ENCODE measurements around the gene PRAMEF5. TPM values are rescaled to one million over a fixed set of nuclear protein-coding genes. Genes with fewer than 3 reads are reported as not detected.
"Not testable (repeated sequence)": the region's sequence is repeated elsewhere in the genome, so short reads cannot be mapped to it uniquely, and the experiment has no call there.

Gene PRAMEF5
- total RNA-seq, result not detected in 2 replicates

- DNase-seq; H3K9me3 Mint-ChIP-seq; H3K4me3 Mint-ChIP-seq; H3K36me3 Mint-ChIP-seq (ENCODE audit: low read depth); H3K27me3 Mint-ChIP-seq; H3K27ac Mint-ChIP-seq; H3K4me1 Mint-ChIP-seq; intact Hi-C loops (cut with micrococcal nuclease): not testable (repeated sequence)
These were observed at the start of gene PRAMEF5 for GRCh38 chr1:13253898-13254297. TSS of gene PRAMEF5 (plus strand) at chr1:13254198. CDS start at chr1:13259269, 5,071 bp downstream.

- intact Hi-C loops (cut with micrococcal nuclease); H3K9me3 Mint-ChIP-seq; H3K36me3 Mint-ChIP-seq (ENCODE audit: low read depth); H3K27ac Mint-ChIP-seq; H3K4me3 Mint-ChIP-seq; H3K27me3 Mint-ChIP-seq; DNase-seq; H3K4me1 Mint-ChIP-seq: not testable (repeated sequence)
These were observed 45.3 kb upstream of the PRAMEF5 start for GRCh38 chr1:13208712-13209111.

GRCh38 chr1:13216619-13217018, 37.4 kb upstream of the PRAMEF5 start:
- intact Hi-C loops (cut with micrococcal nuclease); DNase-seq; H3K36me3 Mint-ChIP-seq (ENCODE audit: low read depth); H3K4me1 Mint-ChIP-seq; H3K4me3 Mint-ChIP-seq; H3K9me3 Mint-ChIP-seq; H3K27ac Mint-ChIP-seq; H3K27me3 Mint-ChIP-seq: not testable (repeated sequence)

GRCh38 chr1:13219203-13219602, 34.8 kb upstream of the PRAMEF5 start:
- H3K4me3 Mint-ChIP-seq; intact Hi-C loops (cut with micrococcal nuclease); H3K27me3 Mint-ChIP-seq; H3K27ac Mint-ChIP-seq; H3K9me3 Mint-ChIP-seq; DNase-seq; H3K36me3 Mint-ChIP-seq (ENCODE audit: low read depth); H3K4me1 Mint-ChIP-seq: not testable (repeated sequence)

GRCh38 chr1:13222788-13223187, 31.2 kb upstream of the PRAMEF5 start:
- H3K27ac Mint-ChIP-seq; H3K4me3 Mint-ChIP-seq; intact Hi-C loops (cut with micrococcal nuclease); H3K4me1 Mint-ChIP-seq; H3K27me3 Mint-ChIP-seq; H3K9me3 Mint-ChIP-seq; DNase-seq; H3K36me3 Mint-ChIP-seq (ENCODE audit: low read depth): not testable (repeated sequence)

GRCh38 chr1:13224480-13225060, 29.4 kb upstream of the PRAMEF5 start:
- no peaks in the 10 kb centered on the region for H3K9me3 Mint-ChIP-seq
- H3K4me3 Mint-ChIP-seq, result no peak overlapping the region
- H3K4me1 Mint-ChIP-seq, result no peaks in the 10 kb centered on the region
- H3K27ac Mint-ChIP-seq, result no peak overlapping the region
- intact Hi-C loops (cut with micrococcal nuclease), result no loop called here
- DNase-seq, result peak; percentile 48
- H3K36me3 Mint-ChIP-seq (ENCODE audit: low read depth), result no peaks in the 10 kb centered on the region
- no peaks in the 10 kb centered on the region for H3K27me3 Mint-ChIP-seq

- H3K9me3 Mint-ChIP-seq; H3K27ac Mint-ChIP-seq; intact Hi-C loops (cut with micrococcal nuclease); H3K36me3 Mint-ChIP-seq (ENCODE audit: low read depth); H3K4me1 Mint-ChIP-seq; H3K27me3 Mint-ChIP-seq; H3K4me3 Mint-ChIP-seq: not testable (repeated sequence)
- peak; percentile 30 for DNase-seq
These were observed 28.3 kb upstream of the PRAMEF5 start, which contains the start of gene PRAMEF18 for GRCh38 chr1:13225675-13226204. TSS of gene PRAMEF18 (minus strand) at chr1:13226154. CDS start at chr1:13226106, 48 bp downstream.

- H3K4me3 Mint-ChIP-seq; H3K9me3 Mint-ChIP-seq; H3K27me3 Mint-ChIP-seq; H3K36me3 Mint-ChIP-seq (ENCODE audit: low read depth); H3K4me1 Mint-ChIP-seq; H3K27ac Mint-ChIP-seq; intact Hi-C loops (cut with micrococcal nuclease): not testable (repeated sequence)
- DNase-seq, result peak; percentile 35
These were observed 26.5 kb upstream of the PRAMEF5 start for GRCh38 chr1:13227271-13228055.

GRCh38 chr1:13228343-13228781, 25.6 kb upstream of the PRAMEF5 start:
- DNase-seq, result peak; percentile 80
- no peak overlapping the region for H3K27ac Mint-ChIP-seq
- H3K4me3 Mint-ChIP-seq, result no peak overlapping the region
- H3K36me3 Mint-ChIP-seq (ENCODE audit: low read depth), result no peaks in the 10 kb centered on the region
- H3K27me3 Mint-ChIP-seq, result no peaks in the 10 kb centered on the region
- intact Hi-C loops (cut with micrococcal nuclease), result no loop called here
- H3K9me3 Mint-ChIP-seq, result no peaks in the 10 kb centered on the region
- H3K4me1 Mint-ChIP-seq, result no peaks in the 10 kb centered on the region

- H3K9me3 Mint-ChIP-seq; H3K36me3 Mint-ChIP-seq (ENCODE audit: low read depth); intact Hi-C loops (cut with micrococcal nuclease); H3K4me1 Mint-ChIP-seq; H3K4me3 Mint-ChIP-seq; H3K27ac Mint-ChIP-seq; H3K27me3 Mint-ChIP-seq: not testable (repeated sequence)
- DNase-seq, result peak; percentile 27
These were observed 23.9 kb upstream of the PRAMEF5 start for GRCh38 chr1:13230096-13230495.

GRCh38 chr1:13230601-13231000, 23.4 kb upstream of the PRAMEF5 start:
- H3K4me1 Mint-ChIP-seq, result not testable (repeated sequence)

GRCh38 chr1:13231061-13231750, 22.8 kb upstream of the PRAMEF5 start:
- intact Hi-C loops (cut with micrococcal nuclease); H3K27ac Mint-ChIP-seq: not testable (repeated sequence)

More at GRCh38 chr1:13230601-13231000, 23.4 kb upstream of the PRAMEF5 start:
- H3K27me3 Mint-ChIP-seq; H3K27ac Mint-ChIP-seq; H3K4me3 Mint-ChIP-seq; intact Hi-C loops (cut with micrococcal nuclease); H3K36me3 Mint-ChIP-seq (ENCODE audit: low read depth); H3K9me3 Mint-ChIP-seq: not testable (repeated sequence)
- peak; percentile 35 for DNase-seq

GRCh38 chr1:13232056-13232455, 21.9 kb upstream of the PRAMEF5 start:
- H3K4me3 Mint-ChIP-seq; H3K36me3 Mint-ChIP-seq (ENCODE audit: low read depth); H3K9me3 Mint-ChIP-seq; H3K4me1 Mint-ChIP-seq; intact Hi-C loops (cut with micrococcal nuclease); H3K27ac Mint-ChIP-seq; H3K27me3 Mint-ChIP-seq: not testable (repeated sequence)
- DNase-seq, result peak; percentile 31

More at GRCh38 chr1:13231061-13231750, 22.8 kb upstream of the PRAMEF5 start:
- H3K4me1 Mint-ChIP-seq; H3K4me3 Mint-ChIP-seq; H3K9me3 Mint-ChIP-seq; H3K27me3 Mint-ChIP-seq; H3K36me3 Mint-ChIP-seq (ENCODE audit: low read depth): not testable (repeated sequence)
- DNase-seq, result peak; percentile 44

GRCh38 chr1:13234057-13234456, 19.9 kb upstream of the PRAMEF5 start:
- H3K9me3 Mint-ChIP-seq; H3K4me3 Mint-ChIP-seq; intact Hi-C loops (cut with micrococcal nuclease); H3K36me3 Mint-ChIP-seq (ENCODE audit: low read depth); H3K27ac Mint-ChIP-seq; H3K27me3 Mint-ChIP-seq; H3K4me1 Mint-ChIP-seq: not testable (repeated sequence)
- DNase-seq, result peak; percentile 45
